GM20000 (cell line): Measurements from ENCODE around the gene TMEM151B.

Experiments
- DNase-seq: peaks from one replicate; pipeline ENCODE4 v3.0.0; 2012; ENCODE audit warnings: low spot score
- CTCF ChIP-seq: IDR thresholded peaks from 2 replicates; pipeline ENCODE4 v1.5.1; 2012; ENCODE audit warnings: mild to moderate bottlenecking, control low read depth; ENCODE audit errors: extremely low read depth, missing control alignments

Gene TMEM151B

GRCh38 chr6:44329858-44330257, 59.6 kb downstream of the TMEM151B start:
- DNase-seq = no peak
- no peak for TF ChIP-seq CTCF

GRCh38 chr6:44332585-44332984, 62.3 kb downstream of the TMEM151B start:
- TF ChIP-seq CTCF = no peak
- DNase-seq = no peak

- DNase-seq = no peak
- no peak for TF ChIP-seq CTCF
Observed at GRCh38 chr6:44333273-44333919, 63.1 kb downstream of the TMEM151B start.

- no peak for DNase-seq
- no peak for TF ChIP-seq CTCF
Observed at GRCh38 chr6:44333942-44334341, 63.7 kb downstream of the TMEM151B start.

- no peak for DNase-seq
- TF ChIP-seq CTCF = no peak
Observed at GRCh38 chr6:44335631-44336030, 65.4 kb downstream of the TMEM151B start.

- peak; percentile 73 for TF ChIP-seq CTCF
- DNase-seq = peak; percentile 80
Observed at GRCh38 chr6:44338228-44339122, 68.2 kb downstream of the TMEM151B start.

GRCh38 chr6:44339301-44339700, 69.1 kb downstream of the TMEM151B start:
- no peak for TF ChIP-seq CTCF
- no peak for DNase-seq
